Measurements from ENCODE around the gene DVL2.

Gene DVL2

DNA sequence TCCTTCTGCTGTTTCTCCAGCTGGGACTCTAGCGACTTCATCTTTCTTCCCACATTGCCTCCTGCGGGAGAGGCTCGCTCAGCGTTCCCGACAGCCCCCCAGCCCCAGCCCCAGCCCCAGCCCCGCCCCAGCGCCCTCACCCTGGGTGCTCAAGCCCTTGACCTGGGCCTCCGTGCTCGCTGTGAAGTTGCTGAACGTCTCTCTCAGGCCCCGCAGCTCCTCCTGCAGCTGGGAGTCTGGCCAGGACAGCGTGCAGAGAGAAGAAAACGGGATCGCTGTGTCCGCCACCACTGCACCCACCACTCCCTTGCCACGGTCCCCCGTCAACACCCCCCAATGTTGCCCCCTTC is 57.5 kb downstream of the DVL2 start:
- H3K27ac ChIP-seq (ENCODE audit: low read depth, low read length): no peak overlapping the region
- H3K4me3 ChIP-seq (ENCODE audit: low read depth in 1 of 2, low read length in 2 of 2): no peak overlapping the region
- no peak overlapping the region for H3K9ac ChIP-seq (ENCODE audit: low read depth in 1 of 2, low read length in 2 of 2)
- H3K27me3 ChIP-seq (ENCODE audit: control insufficient read depth in 1 of 2, insufficient read depth in 2 of 2, low read length in 2 of 2): peaks cover 9 to 30% of the 10 kb centered on the region in 2 donors
- no peaks in the 10 kb centered on the region for H3K9me3 ChIP-seq (ENCODE audit: control insufficient read depth in 1 of 2, low read length in 2 of 2)
- H3K4me1 ChIP-seq (ENCODE audit: control insufficient read depth in 1 of 2, insufficient read depth in 2 of 2, low read length in 2 of 2): peaks cover 15 to 17% of the 10 kb centered on the region in 2 donors
- no peaks in the 10 kb centered on the region for H3K36me3 ChIP-seq (ENCODE audit: control insufficient read depth in 1 of 2, insufficient read depth in 2 of 2, low read length in 2 of 2)

DNA sequence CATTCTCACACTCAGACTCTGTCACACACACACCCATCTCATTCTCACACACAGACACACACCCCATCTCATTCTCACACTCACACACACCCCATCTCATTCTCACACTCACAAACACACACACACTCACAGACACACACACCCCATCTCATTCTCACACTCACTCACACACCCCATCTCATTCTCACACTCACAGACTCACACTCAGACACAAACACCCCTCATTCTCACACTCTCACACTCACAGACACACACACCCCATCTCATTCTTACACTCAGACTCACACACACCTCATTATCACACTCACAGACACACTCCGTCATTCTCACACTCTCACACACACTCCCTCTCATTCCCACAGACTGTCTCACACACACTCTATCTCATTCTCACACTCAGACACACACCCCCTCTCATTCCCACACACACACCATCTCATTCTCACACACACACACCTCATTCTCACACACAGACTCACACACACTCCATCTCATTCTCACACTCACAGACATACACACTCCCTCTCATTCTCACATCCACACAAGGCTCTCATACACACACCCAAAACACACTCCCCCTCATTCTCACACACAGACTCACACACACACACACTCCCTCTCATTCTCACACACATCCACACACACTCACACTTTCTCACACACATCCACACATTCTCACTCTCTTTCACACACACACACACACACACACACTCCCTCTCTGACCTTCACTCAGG is 58.0 kb downstream of the DVL2 start:
- H3K36me3 ChIP-seq (ENCODE audit: control insufficient read depth in 1 of 2, insufficient read depth in 2 of 2, low read length in 2 of 2): no peaks in the 10 kb centered on the region
- no peak overlapping the region for H3K4me3 ChIP-seq (ENCODE audit: low read depth in 1 of 2, low read length in 2 of 2)
- H3K9ac ChIP-seq (ENCODE audit: low read depth in 1 of 2, low read length in 2 of 2): no peak overlapping the region
- peaks cover 9 to 30% of the 10 kb centered on the region in 2 donors for H3K27me3 ChIP-seq (ENCODE audit: control insufficient read depth in 1 of 2, insufficient read depth in 2 of 2, low read length in 2 of 2)
- H3K27ac ChIP-seq (ENCODE audit: low read depth, low read length): no peak overlapping the region
- peaks cover 15 to 17% of the 10 kb centered on the region in 2 donors for H3K4me1 ChIP-seq (ENCODE audit: control insufficient read depth in 1 of 2, insufficient read depth in 2 of 2, low read length in 2 of 2)
- no peaks in the 10 kb centered on the region for H3K9me3 ChIP-seq (ENCODE audit: control insufficient read depth in 1 of 2, low read length in 2 of 2)
